Activated T-cell treated with anti-CD3 and anti-CD28 coated beads, Interleukin-2, amount 50 U/mL, for 72 hours (primary cell): ENCODE results near the gene VAX1. TPM values are rescaled to one million over a fixed set of nuclear protein-coding genes. Genes with fewer than 3 reads are reported as not detected.
"Not testable (repeated sequence)": the region's sequence is repeated elsewhere in the genome, so short reads cannot be mapped to it uniquely, and the experiment has no call there.

Experiments used
- ATAC-seq, 2 donors: fragments of 150-1000 bp; cut with Tn5 transposase; replicated peaks in 1 of 2; 2 replicates each; pipeline ENCODE4 v1.10.0; 2021; ENCODE audit warnings: moderate library complexity in 2 of 2, mild to moderate bottlenecking in 1 of 2
- DNase-seq, 2 donors: peaks; one replicate each; pipeline ENCODE4 v3.0.0; 2021 to 2022; ENCODE audit warnings: mixed read lengths in 1 of 2
- H3K27ac Mint-ChIP-seq: one replicate; pipeline ENCODE4 v1.8.0; 2022; ENCODE audit warnings: mild to moderate bottlenecking, moderate library complexity, mixed read lengths
- H3K27me3 Mint-ChIP-seq: one replicate; pipeline ENCODE4 v1.8.0; 2022; ENCODE audit warnings: low read depth, mixed read lengths
- H3K36me3 Mint-ChIP-seq, 2 donors: one replicate each; pipeline ENCODE4 v1.8.0; 2022; ENCODE audit warnings: mixed read lengths in 2 of 2, mild to moderate bottlenecking in 1 of 2; ENCODE audit not compliant: insufficient read depth in 2 of 2
- H3K4me1 Mint-ChIP-seq: one replicate; pipeline ENCODE4 v1.8.0; 2022; ENCODE audit warnings: low read depth, mixed read lengths
- H3K4me3 Mint-ChIP-seq, 2 donors: one replicate each; pipeline ENCODE4 v1.8.0; 2022; ENCODE audit warnings: mild to moderate bottlenecking in 2 of 2, mixed read lengths in 2 of 2, moderate library complexity in 2 of 2
- H3K9me3 Mint-ChIP-seq, 2 donors: one replicate each; pipeline ENCODE4 v1.8.0; 2022; ENCODE audit warnings: mixed read lengths in 2 of 2
- total RNA-seq, 2 donors: library from RNA; stranded (reverse); gene quantifications; one replicate each; pipeline ENCODE4 v1.2.3, GENCODE V29; 2022

Gene VAX1
- total RNA-seq, 2 donors from 2014 or later, result not detected

DNA sequence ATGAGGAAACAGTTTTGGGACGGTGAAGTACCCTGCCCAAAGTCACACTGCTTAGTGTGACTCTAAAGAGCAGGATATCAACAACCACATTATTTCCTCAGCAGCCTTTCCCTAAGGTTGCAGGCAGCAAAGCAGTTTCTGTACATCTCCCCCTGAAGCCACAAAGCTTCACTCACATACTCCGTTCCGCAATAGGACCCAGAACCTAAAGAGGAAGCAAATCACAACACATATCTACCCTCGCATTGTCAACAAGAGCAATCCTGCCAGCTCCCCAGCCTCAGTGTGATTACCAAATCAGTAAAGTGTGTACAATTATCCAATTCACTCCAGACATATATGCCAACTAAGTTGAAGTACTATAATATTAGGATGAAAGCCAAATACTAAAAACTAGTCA lies 30.8 kb downstream of the VAX1 start:
- H3K9me3 Mint-ChIP-seq, result peaks cover 0 to 3% of the 10 kb centered on the region in 2 donors

DNA sequence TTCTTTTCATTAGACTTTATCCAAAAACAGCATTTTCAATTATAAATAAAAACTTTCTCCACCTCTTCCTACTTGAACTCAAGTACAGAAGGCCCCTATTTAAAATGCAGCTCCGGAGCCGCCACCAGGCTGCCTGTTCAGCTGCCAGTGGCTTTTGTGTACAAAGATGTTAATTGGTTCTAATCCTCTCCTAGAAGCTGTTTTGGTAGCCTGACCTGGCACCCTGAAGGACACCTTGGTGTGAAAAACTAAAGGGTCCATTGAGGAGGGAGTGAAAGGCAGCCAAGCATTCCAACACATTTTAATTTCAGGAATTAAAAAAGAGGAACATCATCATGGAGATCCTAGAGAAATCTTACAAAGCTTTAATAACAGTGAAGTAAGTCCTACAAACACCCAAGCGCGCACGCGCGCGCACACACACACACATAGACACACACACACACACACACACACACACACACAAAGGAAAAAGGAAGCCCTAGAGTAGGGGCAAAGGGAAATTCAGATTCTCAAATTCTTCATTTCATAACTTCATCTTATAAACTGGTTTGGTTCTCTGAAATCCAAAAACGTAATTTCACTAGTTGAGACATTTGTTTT lies 41.4 kb downstream of the VAX1 start:
- Mint-ChIP-seq H3K36me3 (no peaks in the 10 kb centered on the region), H3K4me1 (no peaks in the 10 kb centered on the region), H3K9me3 (no peaks in the 10 kb centered on the region), H3K4me3 (no peak overlapping the region), H3K27ac (no peak overlapping the region), H3K27me3 (no peaks in the 10 kb centered on the region)
- ATAC-seq (no peak), DNase-seq (no peak)

More for the DNA sequence above, 30.8 kb downstream of the VAX1 start:
- Mint-ChIP-seq H3K36me3 (no peaks in the 10 kb centered on the region), H3K4me3 (no peak overlapping the region), H3K4me1 (no peaks in the 10 kb centered on the region), H3K27me3 (peaks cover 8% of the 10 kb centered on the region), H3K27ac (no peak overlapping the region)
- ATAC-seq, result no peak
- no peak for DNase-seq

GRCh38 chr10:117094856-117095255 lies 43.2 kb downstream of the VAX1 start:
- DNase-seq (no peak), ATAC-seq (no peak)
- Mint-ChIP-seq H3K4me3 (no peak overlapping the region), H3K36me3 (no peaks in the 10 kb centered on the region), H3K27ac (no peak overlapping the region), H3K9me3 (no peaks in the 10 kb centered on the region), H3K4me1 (no peaks in the 10 kb centered on the region), H3K27me3 (peaks cover 9% of the 10 kb centered on the region)

- no peak for DNase-seq
- no peaks in the 10 kb centered on the region for H3K36me3 Mint-ChIP-seq
- peaks cover 17% of the 10 kb centered on the region for H3K27me3 Mint-ChIP-seq
- no peaks in the 10 kb centered on the region for H3K9me3 Mint-ChIP-seq
- no peak overlapping the region for H3K27ac Mint-ChIP-seq
- H3K4me1 Mint-ChIP-seq, result no peaks in the 10 kb centered on the region
- H3K4me3 Mint-ChIP-seq, result no peak overlapping the region
- no peak for ATAC-seq
Observed at GRCh38 chr10:117092386-117092785, 45.7 kb downstream of the VAX1 start.

- Mint-ChIP-seq H3K9me3 (no peaks in the 10 kb centered on the region), H3K27ac (no peak overlapping the region), H3K4me1 (no peaks in the 10 kb centered on the region), H3K4me3 (no peak overlapping the region), H3K36me3 (no peaks in the 10 kb centered on the region), H3K27me3 (peaks cover 17% of the 10 kb centered on the region)
- DNase-seq (no peak), ATAC-seq (no peak)
Observed at GRCh38 chr10:117090834-117091233, 47.2 kb downstream of the VAX1 start.

DNA sequence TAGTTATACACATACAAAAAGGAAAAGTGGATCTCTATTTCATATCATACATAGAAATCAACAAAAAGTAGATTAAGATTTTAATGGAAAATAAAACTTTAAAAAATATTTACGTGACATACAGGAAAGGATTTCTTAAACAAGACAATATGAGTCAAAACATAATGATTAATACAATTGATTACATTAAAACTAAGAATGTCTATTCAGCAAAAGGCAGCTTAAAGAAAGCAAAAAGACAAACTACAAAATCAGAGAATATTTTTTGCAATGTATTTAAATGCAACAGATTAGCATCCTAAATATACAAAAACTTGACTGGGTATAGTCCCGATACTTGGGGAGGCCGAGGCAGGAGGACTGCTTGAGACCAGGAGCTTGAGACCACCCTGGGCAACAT lies 50.5 kb downstream of the VAX1 start:
- ATAC-seq (no peak), DNase-seq (no peak)
- no peak overlapping the region for H3K4me3 Mint-ChIP-seq
- H3K36me3 Mint-ChIP-seq, result no peaks in the 10 kb centered on the region
- peaks cover 24% of the 10 kb centered on the region for H3K27me3 Mint-ChIP-seq
- H3K4me1 Mint-ChIP-seq, result no peaks in the 10 kb centered on the region
- H3K9me3 Mint-ChIP-seq, result peaks cover 0 to 3% of the 10 kb centered on the region in 2 donors
- no peak overlapping the region for H3K27ac Mint-ChIP-seq

DNA sequence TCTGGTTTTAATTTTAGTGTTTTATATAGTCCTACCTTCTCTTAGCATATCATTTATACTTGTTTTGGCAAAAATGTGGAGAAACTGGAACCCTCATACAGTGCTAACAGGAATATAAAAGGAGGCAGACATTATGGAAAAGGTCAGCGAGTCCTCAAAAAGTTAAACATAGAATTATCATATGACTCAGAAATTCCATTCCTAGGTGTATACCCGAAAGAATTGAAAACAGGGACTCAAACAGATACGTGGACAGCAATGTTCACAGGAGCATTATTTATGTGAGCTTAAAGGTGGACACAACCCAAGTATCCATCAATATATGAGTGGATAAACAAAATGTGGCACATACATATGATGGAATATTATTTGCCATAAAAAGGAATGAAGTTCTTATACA lies 51.5 kb downstream of the VAX1 start:
- H3K9me3 Mint-ChIP-seq, result peaks cover 0 to 3% of the 10 kb centered on the region in 2 donors

DNA sequence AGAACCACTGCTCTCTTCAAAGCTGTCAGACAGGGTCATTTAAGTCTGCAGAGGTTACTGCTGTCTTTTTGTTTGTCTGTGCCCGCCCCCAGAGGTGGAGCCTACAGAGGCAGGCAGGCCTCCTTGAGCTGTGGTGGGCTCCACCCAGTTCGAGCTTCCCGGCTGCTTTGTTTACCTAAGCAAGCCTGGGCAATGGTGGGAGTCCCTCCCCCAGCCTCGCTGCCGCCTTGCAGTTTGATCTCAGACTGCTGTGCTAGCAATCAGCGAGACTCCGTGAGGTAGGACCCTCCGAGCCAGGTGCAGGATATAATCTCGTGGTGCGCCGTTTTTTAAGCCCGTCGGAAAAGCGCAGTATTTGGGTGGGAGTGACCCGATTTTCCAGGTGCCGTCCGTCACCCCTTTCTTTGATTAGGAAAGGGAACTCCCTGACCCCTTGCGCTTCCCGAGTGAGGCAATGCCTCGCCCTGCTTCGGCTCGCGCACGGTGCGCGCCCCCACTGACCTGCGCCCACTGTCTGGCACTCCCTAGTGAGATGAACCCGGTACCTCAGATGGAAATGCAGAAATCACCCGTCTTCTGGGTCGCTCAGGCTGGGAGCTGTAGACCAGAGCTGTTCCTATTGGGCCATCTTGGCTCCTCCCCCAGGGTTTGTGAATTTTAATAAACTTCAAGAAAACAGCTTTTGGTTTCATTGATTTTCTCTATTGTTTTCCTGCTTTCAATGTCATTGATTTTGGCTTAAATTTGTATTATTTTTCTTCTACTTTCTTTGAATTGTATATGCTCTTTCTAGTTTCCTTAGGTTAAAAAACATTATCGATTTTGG lies 53.4 kb downstream of the VAX1 start:
- not testable (repeated sequence) for DNase-seq, H3K4me1 Mint-ChIP-seq, H3K9me3 Mint-ChIP-seq, H3K36me3 Mint-ChIP-seq, H3K4me3 Mint-ChIP-seq, ATAC-seq, H3K27ac Mint-ChIP-seq
- peaks cover 15% of the 10 kb centered on the region for H3K27me3 Mint-ChIP-seq

More for the DNA sequence above, 51.5 kb downstream of the VAX1 start:
- no peaks in the 10 kb centered on the region for H3K4me1 Mint-ChIP-seq
- no peak overlapping the region for H3K27ac Mint-ChIP-seq
- peaks cover 24% of the 10 kb centered on the region for H3K27me3 Mint-ChIP-seq
- DNase-seq (no peak), ATAC-seq (no peak)
- H3K36me3 Mint-ChIP-seq, result no peaks in the 10 kb centered on the region
- no peak overlapping the region for H3K4me3 Mint-ChIP-seq

Other genes starting within 250 kb of the VAX1 start
- gene SHTN1, start 133.1 kb downstream of the VAX1 start, total RNA-seq, result under 1 TPM; 0.19 to 0.31 TPM
- not detected for gene KCNK18, start 59.2 kb upstream of the VAX1 start, total RNA-seq
- gene SLC18A2, start 102.8 kb upstream of the VAX1 start, total RNA-seq, result under 1 TPM in 1 of 2 donors, not detected in 1; 0.12 TPM
- 10 to 100 TPM; 16.3 to 18.3 TPM for gene PDZD8, start 237.2 kb upstream of the VAX1 start, total RNA-seq